OCI-LY7 (cell line): ENCODE results near the gene RHBG.

Source experiments
- EZH2phosphoT487 ChIP-seq: fragments of 200-600 bp; sonication (generic); IDR thresholded peaks from 2 replicates; pipeline ENCODE4 v1.6.1; 2018; ENCODE audit warnings: low read depth, borderline replicate concordance, mild to moderate bottlenecking, mixed run types, antibody characterized with exemption, low read length, moderate library complexity, mixed read lengths
- TF ChIP-seq, protein P1 (sequence below): fragments of 200-600 bp; sonication (generic); conservative IDR thresholded peaks from 2 replicates; pipeline ENCODE4 v1.5.1; 2014; ENCODE audit warnings: mild to moderate bottlenecking, antibody characterized with exemption, low read length, moderate library complexity, mixed read lengths

GRCh38 chr1:156336242-156336641, 32.8 kb upstream of the RHBG start:
- TF ChIP-seq EZH2phosphoT487, result no peak
- TF ChIP-seq, protein P1, sequence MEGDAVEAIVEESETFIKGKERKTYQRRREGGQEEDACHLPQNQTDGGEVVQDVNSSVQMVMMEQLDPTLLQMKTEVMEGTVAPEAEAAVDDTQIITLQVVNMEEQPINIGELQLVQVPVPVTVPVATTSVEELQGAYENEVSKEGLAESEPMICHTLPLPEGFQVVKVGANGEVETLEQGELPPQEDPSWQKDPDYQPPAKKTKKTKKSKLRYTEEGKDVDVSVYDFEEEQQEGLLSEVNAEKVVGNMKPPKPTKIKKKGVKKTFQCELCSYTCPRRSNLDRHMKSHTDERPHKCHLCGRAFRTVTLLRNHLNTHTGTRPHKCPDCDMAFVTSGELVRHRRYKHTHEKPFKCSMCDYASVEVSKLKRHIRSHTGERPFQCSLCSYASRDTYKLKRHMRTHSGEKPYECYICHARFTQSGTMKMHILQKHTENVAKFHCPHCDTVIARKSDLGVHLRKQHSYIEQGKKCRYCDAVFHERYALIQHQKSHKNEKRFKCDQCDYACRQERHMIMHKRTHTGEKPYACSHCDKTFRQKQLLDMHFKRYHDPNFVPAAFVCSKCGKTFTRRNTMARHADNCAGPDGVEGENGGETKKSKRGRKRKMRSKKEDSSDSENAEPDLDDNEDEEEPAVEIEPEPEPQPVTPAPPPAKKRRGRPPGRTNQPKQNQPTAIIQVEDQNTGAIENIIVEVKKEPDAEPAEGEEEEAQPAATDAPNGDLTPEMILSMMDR, result peak; percentile 78
